ENCODE results near the gene STX11. TPM values are rescaled to one million over a fixed set of nuclear protein-coding genes. Genes with fewer than 3 reads are reported as not detected.

Gene STX11
- total RNA-seq, 4 donors from 2014 or later: 1.6 to 11.6 (median 2.4) TPM

DNA sequence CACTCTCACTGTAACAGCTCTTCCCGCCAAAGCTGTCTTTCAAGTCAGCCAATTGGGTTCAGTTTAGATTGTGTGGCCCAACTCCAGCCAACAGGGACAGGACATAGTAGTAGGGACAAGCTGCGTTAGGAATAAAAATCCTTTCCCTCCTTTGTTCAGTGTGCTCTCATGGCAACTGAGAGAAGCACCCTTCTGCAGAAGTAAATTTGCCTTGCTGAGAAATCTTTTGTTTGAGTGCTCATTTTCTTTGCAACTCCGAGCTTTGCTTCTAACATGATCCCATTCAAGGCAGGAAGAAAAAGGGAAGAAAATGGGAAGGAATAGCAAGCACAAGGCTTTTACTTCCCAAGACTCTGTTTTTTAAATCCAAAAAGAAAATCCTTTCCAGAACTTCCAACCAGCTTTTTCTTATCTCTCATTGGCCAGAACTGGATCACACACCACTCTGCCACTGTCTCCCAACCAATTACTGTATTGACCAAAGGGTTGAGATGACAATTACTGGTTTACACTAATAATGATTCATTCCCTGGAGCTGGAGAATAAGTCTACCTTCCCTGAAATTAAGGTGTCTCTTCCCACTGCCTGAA is 52.7 kb downstream of the STX11 start:
- no peak for DNase-seq
- no peaks in the 10 kb centered on the region for H3K36me3 ChIP-seq
- H3K4me1 ChIP-seq: no peaks in the 10 kb centered on the region
- H3K27ac ChIP-seq: no peak overlapping the region
- no peak for TF ChIP-seq POLR2A (IDR thresholded peaks at IDR 0.05)
- TF ChIP-seq, protein P1, sequence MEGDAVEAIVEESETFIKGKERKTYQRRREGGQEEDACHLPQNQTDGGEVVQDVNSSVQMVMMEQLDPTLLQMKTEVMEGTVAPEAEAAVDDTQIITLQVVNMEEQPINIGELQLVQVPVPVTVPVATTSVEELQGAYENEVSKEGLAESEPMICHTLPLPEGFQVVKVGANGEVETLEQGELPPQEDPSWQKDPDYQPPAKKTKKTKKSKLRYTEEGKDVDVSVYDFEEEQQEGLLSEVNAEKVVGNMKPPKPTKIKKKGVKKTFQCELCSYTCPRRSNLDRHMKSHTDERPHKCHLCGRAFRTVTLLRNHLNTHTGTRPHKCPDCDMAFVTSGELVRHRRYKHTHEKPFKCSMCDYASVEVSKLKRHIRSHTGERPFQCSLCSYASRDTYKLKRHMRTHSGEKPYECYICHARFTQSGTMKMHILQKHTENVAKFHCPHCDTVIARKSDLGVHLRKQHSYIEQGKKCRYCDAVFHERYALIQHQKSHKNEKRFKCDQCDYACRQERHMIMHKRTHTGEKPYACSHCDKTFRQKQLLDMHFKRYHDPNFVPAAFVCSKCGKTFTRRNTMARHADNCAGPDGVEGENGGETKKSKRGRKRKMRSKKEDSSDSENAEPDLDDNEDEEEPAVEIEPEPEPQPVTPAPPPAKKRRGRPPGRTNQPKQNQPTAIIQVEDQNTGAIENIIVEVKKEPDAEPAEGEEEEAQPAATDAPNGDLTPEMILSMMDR (IDR thresholded peaks at IDR 0.05): no peak
- H3K27me3 ChIP-seq: no peaks in the 10 kb centered on the region
- no peak overlapping the region for H3K4me3 ChIP-seq
- H3K9me3 ChIP-seq: peaks cover 0 to 10% (median 3%) of the 10 kb centered on the region in 4 donors

DNA sequence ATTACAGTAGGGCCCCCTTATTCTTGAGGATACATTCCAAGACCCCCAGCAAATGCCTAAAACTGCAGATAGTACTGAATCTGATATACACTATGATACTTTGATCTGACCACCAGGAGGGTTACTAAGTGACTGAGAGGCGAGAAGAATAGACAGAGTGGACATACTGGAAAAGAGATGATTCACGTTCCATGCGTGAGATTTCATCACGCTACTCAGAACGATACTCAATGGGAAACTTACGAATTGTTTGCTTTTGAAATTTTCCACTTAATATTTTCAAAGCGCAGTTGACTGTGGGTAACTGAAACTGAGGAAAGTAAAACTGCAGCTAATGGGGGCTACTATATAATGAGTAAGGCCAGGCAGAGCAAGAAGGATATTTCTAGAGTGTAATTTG is 60.8 kb downstream of the STX11 start:
- Histone ChIP-seq H3K27ac (no peak overlapping the region), H3K36me3 (no peaks in the 10 kb centered on the region), H3K4me1 (peaks cover 0 to 9% (median 5%) of the 10 kb centered on the region in 4 donors), H3K9me3 (no peaks in the 10 kb centered on the region), H3K27me3 (no peaks in the 10 kb centered on the region), H3K4me3 (no peak overlapping the region)
- DNase-seq: no peak
- TF ChIP-seq POLR2A (IDR thresholded peaks at IDR 0.05): no peak
- TF ChIP-seq, protein P1 (IDR thresholded peaks at IDR 0.05): no peak

DNA sequence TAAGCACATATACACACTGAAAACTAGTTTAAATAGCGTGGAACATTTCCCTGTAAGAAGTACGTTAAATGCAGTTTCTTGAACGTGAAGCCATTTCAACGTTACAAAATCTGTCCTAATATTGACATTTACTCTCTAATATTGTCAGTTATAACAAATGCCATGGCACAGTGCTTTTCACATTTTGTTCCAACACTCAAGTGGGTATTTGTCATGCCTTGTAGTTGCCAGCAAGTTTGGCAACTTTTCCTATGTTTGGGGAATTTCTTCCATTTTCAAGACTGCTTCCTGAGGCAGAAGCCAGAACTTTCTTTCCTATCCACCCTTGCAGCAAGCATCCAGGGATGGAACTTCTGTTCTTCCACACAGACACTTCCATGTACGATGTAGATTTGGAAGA is 63.0 kb downstream of the STX11 start:
- TF ChIP-seq, protein P1 (IDR thresholded peaks at IDR 0.05): no peak
- TF ChIP-seq POLR2A (IDR thresholded peaks at IDR 0.05): no peak
- no peaks in the 10 kb centered on the region for H3K9me3 ChIP-seq
- no peak for DNase-seq
- no peak overlapping the region for H3K27ac ChIP-seq
- no peak overlapping the region for H3K4me3 ChIP-seq
- peaks cover 0 to 9% (median 5%) of the 10 kb centered on the region in 4 donors for H3K4me1 ChIP-seq
- H3K36me3 ChIP-seq: no peaks in the 10 kb centered on the region
- H3K27me3 ChIP-seq: no peaks in the 10 kb centered on the region

DNA sequence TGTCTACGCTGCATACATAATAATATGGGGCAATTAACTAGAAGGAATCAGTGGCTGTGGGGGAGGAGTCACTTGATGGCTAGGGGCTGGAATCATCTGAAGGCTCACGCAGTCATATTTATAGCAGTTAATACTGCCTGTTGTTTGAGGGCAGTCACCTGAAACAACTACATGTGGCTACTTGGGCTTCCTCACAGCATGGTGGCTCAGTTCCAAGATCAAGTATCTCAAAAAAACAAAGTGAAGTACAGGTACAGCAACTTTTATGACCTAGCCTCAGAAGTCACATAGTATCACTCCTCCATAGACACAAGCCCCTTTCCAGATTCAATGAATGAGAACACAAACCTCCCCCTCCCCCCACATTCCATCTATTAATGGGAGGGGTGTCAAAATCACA is 63.7 kb downstream of the STX11 start:
- Histone ChIP-seq H3K27me3 (no peaks in the 10 kb centered on the region), H3K4me1 (peaks cover 0 to 9% (median 5%) of the 10 kb centered on the region in 4 donors), H3K27ac (no peak overlapping the region), H3K36me3 (no peaks in the 10 kb centered on the region), H3K4me3 (no peak overlapping the region), H3K9me3 (no peaks in the 10 kb centered on the region)
- no peak for TF ChIP-seq POLR2A (IDR thresholded peaks at IDR 0.05)
- TF ChIP-seq, protein P1 (IDR thresholded peaks at IDR 0.05): no peak
- no peak for DNase-seq

DNA sequence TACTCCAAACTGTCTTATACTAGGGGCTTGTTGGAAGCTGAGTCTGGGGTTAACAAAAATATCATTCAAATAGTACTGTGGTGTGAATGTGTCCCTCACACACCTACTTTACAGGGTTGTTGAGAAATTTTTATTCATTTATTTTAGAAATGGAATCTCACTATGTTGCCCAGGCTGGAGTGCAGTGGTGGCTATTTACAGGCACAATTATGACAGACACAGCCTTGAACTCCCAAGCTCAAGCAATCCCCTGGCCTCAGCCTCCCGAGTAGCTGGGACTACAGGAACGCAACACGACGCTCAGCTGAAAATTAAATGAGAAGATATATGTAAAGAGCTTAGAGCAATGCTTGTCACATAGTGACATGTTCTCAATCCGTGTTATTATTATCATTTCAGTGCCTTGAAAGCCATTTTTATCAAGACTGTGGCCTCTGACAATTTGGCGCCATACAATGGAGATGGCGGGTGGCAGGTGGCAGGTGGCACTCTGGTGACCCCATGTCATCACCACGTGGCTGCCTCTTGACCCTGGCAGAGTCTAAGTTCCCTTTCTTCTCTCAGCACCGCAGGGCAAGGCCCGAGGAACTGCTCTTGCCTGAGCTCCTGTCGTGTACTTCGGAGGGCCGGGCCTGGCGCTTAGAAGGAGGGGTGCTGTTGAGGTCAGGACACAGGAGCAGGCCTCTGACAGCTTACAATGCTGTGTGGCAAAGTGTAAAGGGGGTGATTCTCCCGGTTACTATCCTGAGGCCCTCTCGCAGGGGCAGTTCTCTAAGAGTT is 64.5 kb downstream of the STX11 start:
- H3K36me3 ChIP-seq: no peaks in the 10 kb centered on the region
- H3K27ac ChIP-seq: peak overlapping the region; percentile 94 to 99 (median 98)
- H3K9me3 ChIP-seq: no peaks in the 10 kb centered on the region
- H3K4me1 ChIP-seq: peaks cover 0 to 9% (median 5%) of the 10 kb centered on the region in 4 donors
- DNase-seq: no peak
- H3K4me3 ChIP-seq: peak overlapping the region in 1 of 4 donors; percentile 56
- TF ChIP-seq, protein P1 (IDR thresholded peaks at IDR 0.05): no peak
- no peak for TF ChIP-seq POLR2A (IDR thresholded peaks at IDR 0.05)
- H3K27me3 ChIP-seq: no peaks in the 10 kb centered on the region
